ENCODE data around the gene PPP1R14B.

GRCh38 chr11:64238999-64239398 lies 7.7 kb downstream of the PPP1R14B start:
- TF ChIP-seq CHD2 (IDR thresholded peaks at IDR 0.05; ENCODE audit: low read depth, low read length) (no peak), POLR2A (IDR thresholded peaks at IDR 0.05; ENCODE audit: insufficient read depth in 1 of 2, low read depth in 2 of 2, low read length in 2 of 2) (no peak), TEAD3 (CRISPR knock-in tag; optimal IDR thresholded peaks at IDR 0.05; ENCODE audit: borderline replicate concordance) (no peak), MAFK (conservative IDR thresholded peaks at IDR 0.05 in 1 of 2, IDR thresholded peaks at IDR 0.05 in 1 of 2; ENCODE audit: low read length in 2 of 2) (no peak), HMG20B (CRISPR knock-in tag; conservative IDR thresholded peaks at IDR 0.05) (no peak), CC2D1A (CRISPR knock-in tag; IDR thresholded peaks at IDR 0.05) (no peak), ZNF614 (CRISPR knock-in tag; IDR thresholded peaks at IDR 0.05; ENCODE audit: borderline replicate concordance) (no peak), KDM1A (CRISPR knock-in tag; IDR thresholded peaks at IDR 0.05) (no peak), TAF1 (CRISPR knock-in tag; IDR thresholded peaks at IDR 0.05) (no peak), MXI1 (IDR thresholded peaks at IDR 0.05; ENCODE audit: borderline replicate concordance, low read depth, low read length) (no peak)
- TF ChIP-seq, protein P1, sequence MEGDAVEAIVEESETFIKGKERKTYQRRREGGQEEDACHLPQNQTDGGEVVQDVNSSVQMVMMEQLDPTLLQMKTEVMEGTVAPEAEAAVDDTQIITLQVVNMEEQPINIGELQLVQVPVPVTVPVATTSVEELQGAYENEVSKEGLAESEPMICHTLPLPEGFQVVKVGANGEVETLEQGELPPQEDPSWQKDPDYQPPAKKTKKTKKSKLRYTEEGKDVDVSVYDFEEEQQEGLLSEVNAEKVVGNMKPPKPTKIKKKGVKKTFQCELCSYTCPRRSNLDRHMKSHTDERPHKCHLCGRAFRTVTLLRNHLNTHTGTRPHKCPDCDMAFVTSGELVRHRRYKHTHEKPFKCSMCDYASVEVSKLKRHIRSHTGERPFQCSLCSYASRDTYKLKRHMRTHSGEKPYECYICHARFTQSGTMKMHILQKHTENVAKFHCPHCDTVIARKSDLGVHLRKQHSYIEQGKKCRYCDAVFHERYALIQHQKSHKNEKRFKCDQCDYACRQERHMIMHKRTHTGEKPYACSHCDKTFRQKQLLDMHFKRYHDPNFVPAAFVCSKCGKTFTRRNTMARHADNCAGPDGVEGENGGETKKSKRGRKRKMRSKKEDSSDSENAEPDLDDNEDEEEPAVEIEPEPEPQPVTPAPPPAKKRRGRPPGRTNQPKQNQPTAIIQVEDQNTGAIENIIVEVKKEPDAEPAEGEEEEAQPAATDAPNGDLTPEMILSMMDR (CRISPR knock-in tag; IDR thresholded peaks at IDR 0.05): no peak
- TF ChIP-seq, protein P2, sequence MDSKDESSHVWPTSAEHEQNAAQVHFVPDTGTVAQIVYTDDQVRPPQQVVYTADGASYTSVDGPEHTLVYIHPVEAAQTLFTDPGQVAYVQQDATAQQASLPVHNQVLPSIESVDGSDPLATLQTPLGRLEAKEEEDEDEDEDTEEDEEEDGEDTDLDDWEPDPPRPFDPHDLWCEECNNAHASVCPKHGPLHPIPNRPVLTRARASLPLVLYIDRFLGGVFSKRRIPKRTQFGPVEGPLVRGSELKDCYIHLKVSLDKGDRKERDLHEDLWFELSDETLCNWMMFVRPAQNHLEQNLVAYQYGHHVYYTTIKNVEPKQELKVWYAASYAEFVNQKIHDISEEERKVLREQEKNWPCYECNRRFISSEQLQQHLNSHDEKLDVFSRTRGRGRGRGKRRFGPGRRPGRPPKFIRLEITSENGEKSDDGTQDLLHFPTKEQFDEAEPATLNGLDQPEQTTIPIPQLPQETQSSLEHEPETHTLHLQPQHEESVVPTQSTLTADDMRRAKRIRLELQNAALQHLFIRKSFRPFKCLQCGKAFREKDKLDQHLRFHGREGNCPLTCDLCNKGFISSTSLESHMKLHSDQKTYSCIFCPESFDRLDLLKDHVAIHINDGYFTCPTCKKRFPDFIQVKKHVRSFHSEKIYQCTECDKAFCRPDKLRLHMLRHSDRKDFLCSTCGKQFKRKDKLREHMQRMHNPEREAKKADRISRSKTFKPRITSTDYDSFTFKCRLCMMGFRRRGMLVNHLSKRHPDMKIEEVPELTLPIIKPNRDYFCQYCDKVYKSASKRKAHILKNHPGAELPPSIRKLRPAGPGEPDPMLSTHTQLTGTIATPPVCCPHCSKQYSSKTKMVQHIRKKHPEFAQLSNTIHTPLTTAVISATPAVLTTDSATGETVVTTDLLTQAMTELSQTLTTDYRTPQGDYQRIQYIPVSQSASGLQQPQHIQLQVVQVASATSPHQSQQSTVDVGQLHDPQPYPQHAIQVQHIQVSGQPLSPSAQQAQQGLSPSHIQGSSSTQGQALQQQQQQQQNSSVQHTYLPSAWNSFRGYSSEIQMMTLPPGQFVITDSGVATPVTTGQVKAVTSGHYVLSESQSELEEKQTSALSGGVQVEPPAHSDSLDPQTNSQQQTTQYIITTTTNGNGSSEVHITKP (CRISPR knock-in tag; IDR thresholded peaks at IDR 0.05; ENCODE audit: low read depth): no peak

Measured in HepG2 (cell line).